BE2C (cell line): Measurements from ENCODE around the gene USP34.

Experiments used
- DNase-seq: peaks from one replicate; pipeline ENCODE4 v3.0.0-alpha.2; 2020
- H3K27me3 ChIP-seq: fragments of 250-450 bp; sonication (Bioruptor Pico); 2 replicates; pipeline ENCODE4 v1.5.1; 2020; ENCODE audit warnings: mild to moderate bottlenecking
- H3K36me3 ChIP-seq: fragments of 250-450 bp; sonication (Bioruptor Pico); 2 replicates; pipeline ENCODE4 v1.5.1; 2020; ENCODE audit warnings: mild to moderate bottlenecking
- H3K4me1 ChIP-seq: fragments of 250-450 bp; sonication (Bioruptor Pico); 2 replicates; pipeline ENCODE4 v1.5.1; 2020
- H3K4me3 ChIP-seq: 2 replicates; pipeline ENCODE4 v1.5.1; 2011; ENCODE audit warnings: low read depth, low read length
- H3K9me3 ChIP-seq: fragments of 250-450 bp; sonication (Bioruptor Pico); 2 replicates; pipeline ENCODE4 v1.5.1; 2020
- CTCF ChIP-seq: IDR thresholded peaks from 2 replicates; pipeline ENCODE4 v1.5.1; 2012; ENCODE audit warnings: mild to moderate bottlenecking, low read depth, low read length

The USP34 gene

GRCh38 chr2:61414674-61415073, 56.2 kb downstream of the USP34 start:
- Histone ChIP-seq H3K36me3 (no peaks in the 10 kb centered on the region), H3K27me3 (no peaks in the 10 kb centered on the region), H3K9me3 (no peaks in the 10 kb centered on the region), H3K4me3 (no peak overlapping the region), H3K4me1 (no peaks in the 10 kb centered on the region)
- no peak for TF ChIP-seq CTCF
- no peak for DNase-seq

GRCh38 chr2:61411109-61411508, 59.8 kb downstream of the USP34 start:
- H3K9me3 ChIP-seq: no peaks in the 10 kb centered on the region
- no peak for DNase-seq
- no peak for TF ChIP-seq CTCF
- no peaks in the 10 kb centered on the region for H3K4me1 ChIP-seq
- H3K27me3 ChIP-seq: no peaks in the 10 kb centered on the region
- no peak overlapping the region for H3K4me3 ChIP-seq
- no peaks in the 10 kb centered on the region for H3K36me3 ChIP-seq

GRCh38 chr2:61410185-61410584, 60.7 kb downstream of the USP34 start:
- Histone ChIP-seq H3K36me3 (no peaks in the 10 kb centered on the region), H3K27me3 (no peaks in the 10 kb centered on the region), H3K9me3 (no peaks in the 10 kb centered on the region), H3K4me1 (no peaks in the 10 kb centered on the region), H3K4me3 (no peak overlapping the region)
- DNase-seq: no peak
- TF ChIP-seq CTCF: no peak

- H3K27me3 ChIP-seq: no peaks in the 10 kb centered on the region
- no peak for TF ChIP-seq CTCF
- H3K4me3 ChIP-seq: no peak overlapping the region
- no peaks in the 10 kb centered on the region for H3K4me1 ChIP-seq
- no peaks in the 10 kb centered on the region for H3K36me3 ChIP-seq
- H3K9me3 ChIP-seq: no peaks in the 10 kb centered on the region
- DNase-seq: no peak
These were observed 65.1 kb downstream of the USP34 start for GRCh38 chr2:61405813-61406212.

GRCh38 chr2:61404438-61404837, 66.4 kb downstream of the USP34 start:
- DNase-seq: no peak
- no peaks in the 10 kb centered on the region for H3K9me3 ChIP-seq
- no peaks in the 10 kb centered on the region for H3K27me3 ChIP-seq
- no peak overlapping the region for H3K4me3 ChIP-seq
- no peaks in the 10 kb centered on the region for H3K4me1 ChIP-seq
- H3K36me3 ChIP-seq: no peaks in the 10 kb centered on the region; the same call in 1 of the 2 replicates
- no peak for TF ChIP-seq CTCF

GRCh38 chr2:61398413-61398812, 72.5 kb downstream of the USP34 start:
- DNase-seq: no peak
- H3K9me3 ChIP-seq: no peaks in the 10 kb centered on the region
- no peaks in the 10 kb centered on the region for H3K27me3 ChIP-seq
- no peak for TF ChIP-seq CTCF
- H3K4me1 ChIP-seq: no peaks in the 10 kb centered on the region
- H3K36me3 ChIP-seq: no peaks in the 10 kb centered on the region; the same call in 1 of the 2 replicates
- no peak overlapping the region for H3K4me3 ChIP-seq
